ENCODE data around the gene PHF1.

The PHF1 gene

DNA sequence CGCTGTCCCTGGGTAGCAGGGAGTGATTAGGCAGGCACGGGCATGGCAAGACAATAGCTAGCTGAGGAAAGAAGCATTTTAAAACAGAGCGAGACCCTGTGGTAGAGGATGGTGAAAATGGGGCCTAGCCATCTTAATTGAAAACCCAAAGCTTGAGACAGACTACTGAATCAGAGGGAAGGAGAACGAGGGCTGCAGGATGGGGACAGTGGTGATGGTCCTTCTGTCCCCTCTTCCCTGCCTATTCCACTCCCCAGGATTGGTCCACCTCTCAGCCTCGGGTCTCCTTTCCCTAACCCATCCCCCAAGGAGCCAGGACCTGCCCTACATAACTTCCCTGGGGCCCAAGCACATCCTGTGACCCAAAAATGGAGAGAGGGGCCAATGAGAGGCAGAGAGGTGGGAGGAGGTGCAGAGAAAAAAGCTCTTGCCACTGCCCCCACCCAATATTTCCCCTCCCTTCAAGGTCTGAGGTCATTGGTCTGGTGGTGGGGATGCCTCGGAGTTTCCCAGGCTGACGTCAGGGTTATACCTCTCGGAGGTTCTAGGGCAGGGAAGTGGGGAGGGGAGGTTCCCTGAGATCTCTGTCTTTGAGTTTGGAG lies 8.0 kb downstream of the PHF1 start:
- DNase-seq: peak; percentile 39

- peak; percentile 60 for DNase-seq
Measured at GRCh38 chr6:33419580-33420490, 9.0 kb downstream of the PHF1 start, which contains the start of gene SYNGAP1. SYNGAP1 (plus strand) TSS chr6:33420065; CDS start chr6:33420265, 200 bp downstream.

- no peak for DNase-seq
Measured at GRCh38 chr6:33420491-33421343, 9.9 kb downstream of the PHF1 start.

GRCh38 chr6:33421344-33421643 lies 10.5 kb downstream of the PHF1 start:
- no peak for DNase-seq

GRCh38 chr6:33423777-33424176 lies 13.0 kb downstream of the PHF1 start:
- DNase-seq: no peak

GRCh38 chr6:33424855-33425667 lies 14.2 kb downstream of the PHF1 start:
- no peak for DNase-seq

GRCh38 chr6:33425668-33426577 lies 15.1 kb downstream of the PHF1 start:
- DNase-seq: peak; percentile 81

GRCh38 chr6:33426590-33427511 lies 16.0 kb downstream of the PHF1 start:
- DNase-seq: no peak

GRCh38 chr6:33427585-33428223 lies 16.9 kb downstream of the PHF1 start:
- DNase-seq: peak; percentile 62

- peak; percentile 32 for DNase-seq
Measured at GRCh38 chr6:33428224-33428965, 17.6 kb downstream of the PHF1 start.

DNA sequence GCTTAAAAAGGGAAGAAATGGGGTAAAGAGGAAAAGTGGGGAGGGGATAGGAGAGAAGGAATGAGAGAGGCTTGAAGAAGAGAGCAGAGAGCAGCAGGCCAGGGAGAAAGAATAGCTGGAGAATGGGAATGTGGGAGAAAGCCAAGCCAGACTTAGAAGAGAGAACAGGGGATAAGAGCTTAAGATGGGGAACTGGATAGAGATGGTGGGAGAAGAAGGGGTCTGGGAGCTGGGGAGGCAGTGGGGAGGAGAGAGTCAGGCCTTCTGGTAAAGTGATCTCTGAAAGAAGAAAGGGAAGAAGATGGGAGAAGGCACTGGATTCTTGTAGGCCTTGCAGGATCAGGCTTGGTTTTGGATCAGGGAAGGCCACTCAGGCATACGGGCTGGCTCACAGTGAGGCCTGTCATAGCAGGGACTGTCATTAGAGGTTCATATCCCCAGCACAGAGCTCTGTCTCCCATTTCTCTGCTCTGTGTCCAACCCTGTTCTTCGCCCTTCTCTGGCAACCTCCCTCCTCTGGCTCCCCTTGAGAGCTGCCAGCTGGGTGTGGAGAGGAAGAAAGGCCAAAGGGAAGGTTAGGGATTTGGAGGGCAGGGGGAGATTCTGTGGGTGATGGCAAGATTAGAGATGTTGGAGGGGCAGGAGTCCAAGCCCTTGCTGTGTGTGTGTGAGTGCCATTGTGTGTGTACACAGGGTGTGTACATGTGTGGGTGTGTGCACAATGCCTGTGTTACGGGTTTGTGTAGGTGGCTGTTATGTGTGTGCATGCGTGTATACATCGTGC lies 18.3 kb downstream of the PHF1 start:
- DNase-seq: no peak

DNA sequence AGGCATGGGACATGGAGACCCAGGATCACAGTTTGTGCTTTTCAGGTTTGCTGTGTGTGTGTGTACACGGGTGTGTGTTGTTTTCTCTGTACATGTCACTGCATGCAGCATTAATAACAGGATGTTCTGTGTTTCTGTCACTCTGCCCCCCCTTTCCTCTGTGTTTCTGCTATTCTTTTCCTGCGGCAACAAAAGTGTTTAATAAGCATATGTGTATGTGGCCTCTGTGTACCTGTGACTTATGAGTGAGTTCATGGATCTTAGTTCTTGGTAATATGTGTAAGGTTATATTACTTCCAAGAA lies 18.9 kb downstream of the PHF1 start:
- no peak for DNase-seq

DNA sequence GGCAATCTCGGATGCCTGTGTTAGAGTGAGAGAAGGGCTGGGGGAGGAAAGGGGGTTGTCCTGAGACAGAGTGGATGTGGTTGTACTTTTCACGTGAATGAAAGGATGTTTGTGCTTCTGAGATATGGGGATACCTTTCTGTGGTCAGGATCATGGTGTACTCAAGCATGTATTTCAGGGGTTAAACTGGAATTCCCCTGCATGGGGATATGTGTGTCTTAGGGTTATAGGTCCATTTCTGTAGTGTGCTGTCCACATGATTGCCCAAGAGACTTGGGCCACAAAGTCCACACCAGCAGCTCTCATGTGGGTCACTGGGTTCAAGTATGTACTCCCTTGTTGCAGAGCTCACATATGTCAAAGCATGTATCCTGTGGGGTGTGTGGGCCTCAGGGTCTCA lies 19.5 kb downstream of the PHF1 start:
- DNase-seq: no peak

GRCh38 chr6:33430991-33431879 lies 20.4 kb downstream of the PHF1 start:
- DNase-seq: peak; percentile 80

DNA sequence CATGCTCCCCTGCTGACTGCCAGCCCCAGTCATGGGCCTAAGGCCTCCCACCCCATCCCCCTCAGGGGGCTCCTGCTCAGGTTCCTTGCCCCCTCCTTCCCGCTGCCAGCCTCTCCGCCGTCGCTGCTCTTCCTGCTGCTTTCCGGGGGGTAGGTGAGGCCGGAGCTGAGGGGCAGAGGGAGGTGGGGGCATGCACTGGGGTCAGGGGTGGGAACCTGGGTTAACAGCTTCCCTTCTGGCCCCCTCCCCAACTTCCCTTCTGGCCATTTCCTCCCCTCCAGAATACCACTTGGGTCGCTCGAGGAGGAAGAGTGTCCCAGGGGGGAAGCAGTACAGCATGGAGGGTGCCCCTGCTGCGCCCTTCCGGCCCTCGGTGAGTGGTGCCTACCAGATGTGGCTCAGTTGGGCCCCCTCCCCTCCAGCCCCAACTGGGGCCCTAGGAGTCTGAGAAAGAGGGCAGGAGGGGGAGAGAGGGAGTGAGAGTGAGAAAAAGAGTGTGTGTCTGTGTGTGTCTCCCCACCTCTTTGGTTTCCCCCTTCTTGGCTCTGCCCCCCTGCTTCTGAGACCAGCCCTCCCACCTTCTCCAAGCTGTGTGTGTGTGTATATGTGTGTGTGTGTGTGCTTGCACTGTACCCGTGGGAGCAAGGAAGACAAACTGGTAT lies 21.2 kb downstream of the PHF1 start:
- no peak for DNase-seq

DNA sequence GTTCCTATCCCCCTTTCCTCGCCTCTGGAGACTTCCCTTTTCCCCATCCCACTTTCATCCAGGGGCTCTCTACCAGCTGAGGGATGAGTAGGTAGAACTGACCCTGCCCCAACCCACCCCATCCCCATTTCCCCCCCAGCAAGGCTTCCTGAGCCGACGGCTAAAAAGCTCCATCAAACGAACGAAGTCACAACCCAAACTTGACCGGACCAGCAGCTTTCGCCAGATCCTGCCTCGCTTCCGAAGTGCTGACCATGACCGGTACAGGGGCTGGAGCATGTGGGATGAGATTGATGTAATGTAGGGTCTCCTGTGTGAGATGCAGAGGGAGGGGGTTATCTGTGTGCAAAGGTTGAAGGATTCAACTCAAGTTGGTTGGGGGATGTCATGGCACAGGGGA lies 21.7 kb downstream of the PHF1 start:
- no peak for DNase-seq

Measured in stimulated activated CD4-positive, alpha-beta T cell treated with anti-CD3 and anti-CD28 coated beads, Interleukin-4, amount 100 ng/mL, for 1 hour (primary cell).